NB4 (cell line): ENCODE data around the gene SLC23A1.

Source experiments
- DNase-seq: peaks from one replicate; pipeline ENCODE4 v3.0.0; 2010; ENCODE audit warnings: low read depth
- H3K4me3 ChIP-seq: one replicate; pipeline ENCODE4 v1.5.1; 2011; ENCODE audit warnings: mild to moderate bottlenecking, low read depth, low read length, moderate library complexity
- CTCF ChIP-seq: IDR thresholded peaks from one replicate; pipeline ENCODE4 v1.5.1; 2012; ENCODE audit warnings: low read depth, low read length
- MAX ChIP-seq: IDR thresholded peaks from 2 replicates; pipeline ENCODE4 v1.6.1; 2011; ENCODE audit warnings: low read depth, low read length
- MYC ChIP-seq: IDR thresholded peaks from 2 replicates; pipeline ENCODE4 v1.6.1; 2011; ENCODE audit warnings: low read depth, low read length
- POLR2A ChIP-seq: IDR thresholded peaks from 2 replicates; pipeline ENCODE4 v1.6.1; 2011; ENCODE audit warnings: mild to moderate bottlenecking; ENCODE audit not compliant: insufficient read length; ENCODE audit errors: extremely low read depth

SLC23A1 gene

GRCh38 chr5:139385061-139386049 is 2.3 kb upstream of the SLC23A1 start:
- peak overlapping the region; percentile 23 for H3K4me3 ChIP-seq
- DNase-seq, result peak; percentile 78
- TF ChIP-seq MAX (no peak), MYC (no peak), CTCF (no peak), POLR2A (no peak)

GRCh38 chr5:139384591-139385051 is 1.5 kb upstream of the SLC23A1 start:
- DNase-seq, result peak; percentile 60
- no peak for TF ChIP-seq MAX
- TF ChIP-seq MYC, result no peak
- TF ChIP-seq CTCF, result no peak
- no peak for TF ChIP-seq POLR2A
- no peak overlapping the region for H3K4me3 ChIP-seq

- no peak for TF ChIP-seq MAX
- TF ChIP-seq POLR2A, result no peak
- no peak for TF ChIP-seq MYC
- no peak for TF ChIP-seq CTCF
- no peak overlapping the region for H3K4me3 ChIP-seq
- no peak for DNase-seq
Measured at GRCh38 chr5:139383993-139384590, 995 bp upstream of the SLC23A1 start.

- no peak overlapping the region for H3K4me3 ChIP-seq
- DNase-seq, result no peak
- TF ChIP-seq MAX (no peak), CTCF (no peak), POLR2A (no peak), MYC (no peak)
Measured at GRCh38 chr5:139382807-139383206, 290 bp downstream of the SLC23A1 start.

GRCh38 chr5:139381837-139382761 is 998 bp downstream of the SLC23A1 start:
- TF ChIP-seq POLR2A (no peak), CTCF (no peak), MAX (no peak), MYC (no peak)
- DNase-seq, result no peak
- H3K4me3 ChIP-seq, result no peak overlapping the region
